GM20000 (cell line): Measurements from ENCODE around the gene BTG4.

Experiments used
- DNase-seq: peaks from one replicate; pipeline ENCODE4 v3.0.0; 2012; ENCODE audit warnings: low spot score
- TF ChIP-seq, protein P1 (sequence below): IDR thresholded peaks from 2 replicates; pipeline ENCODE4 v1.5.1; 2012; ENCODE audit warnings: mild to moderate bottlenecking, control low read depth; ENCODE audit errors: extremely low read depth, missing control alignments

BTG4 gene

DNA sequence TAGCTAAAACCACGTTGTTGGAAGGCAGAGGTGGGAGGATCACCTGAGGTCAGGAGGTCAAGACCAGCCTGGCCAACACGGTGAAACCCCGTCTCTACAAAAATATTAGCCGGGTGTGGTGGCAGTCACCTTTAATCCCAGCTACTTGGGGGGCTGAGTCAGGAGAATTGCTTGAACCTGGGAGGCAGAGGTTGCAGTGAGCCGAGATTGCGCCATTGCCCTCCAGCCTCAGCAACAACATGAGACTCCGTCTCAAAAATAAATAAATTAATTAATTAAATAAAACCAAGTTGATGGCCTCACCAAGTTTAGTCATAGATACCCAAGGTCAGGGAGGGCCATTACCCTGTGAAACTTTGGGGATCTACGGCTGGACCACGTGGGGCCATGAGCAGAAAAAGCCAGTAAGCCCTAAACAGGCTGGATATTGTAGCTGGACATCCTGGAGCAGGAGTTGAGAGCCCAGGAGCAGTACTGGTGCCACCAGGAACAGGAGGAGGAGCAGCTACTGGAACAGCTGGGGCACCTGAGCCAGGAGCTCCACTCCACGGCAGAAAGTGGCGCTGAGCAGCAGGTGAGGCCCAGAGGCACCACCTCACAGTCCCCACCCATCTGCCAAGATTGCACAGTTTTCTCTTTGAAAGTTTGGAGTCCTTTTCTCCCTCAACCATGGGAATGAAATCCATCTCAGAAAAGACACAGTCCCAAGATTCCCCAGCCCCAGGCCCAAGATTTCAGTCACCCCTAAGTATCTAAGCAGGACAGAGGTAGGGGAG lies 50.5 kb downstream of the BTG4 start:
- TF ChIP-seq, protein P1, sequence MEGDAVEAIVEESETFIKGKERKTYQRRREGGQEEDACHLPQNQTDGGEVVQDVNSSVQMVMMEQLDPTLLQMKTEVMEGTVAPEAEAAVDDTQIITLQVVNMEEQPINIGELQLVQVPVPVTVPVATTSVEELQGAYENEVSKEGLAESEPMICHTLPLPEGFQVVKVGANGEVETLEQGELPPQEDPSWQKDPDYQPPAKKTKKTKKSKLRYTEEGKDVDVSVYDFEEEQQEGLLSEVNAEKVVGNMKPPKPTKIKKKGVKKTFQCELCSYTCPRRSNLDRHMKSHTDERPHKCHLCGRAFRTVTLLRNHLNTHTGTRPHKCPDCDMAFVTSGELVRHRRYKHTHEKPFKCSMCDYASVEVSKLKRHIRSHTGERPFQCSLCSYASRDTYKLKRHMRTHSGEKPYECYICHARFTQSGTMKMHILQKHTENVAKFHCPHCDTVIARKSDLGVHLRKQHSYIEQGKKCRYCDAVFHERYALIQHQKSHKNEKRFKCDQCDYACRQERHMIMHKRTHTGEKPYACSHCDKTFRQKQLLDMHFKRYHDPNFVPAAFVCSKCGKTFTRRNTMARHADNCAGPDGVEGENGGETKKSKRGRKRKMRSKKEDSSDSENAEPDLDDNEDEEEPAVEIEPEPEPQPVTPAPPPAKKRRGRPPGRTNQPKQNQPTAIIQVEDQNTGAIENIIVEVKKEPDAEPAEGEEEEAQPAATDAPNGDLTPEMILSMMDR = no peak
- DNase-seq = no peak

DNA sequence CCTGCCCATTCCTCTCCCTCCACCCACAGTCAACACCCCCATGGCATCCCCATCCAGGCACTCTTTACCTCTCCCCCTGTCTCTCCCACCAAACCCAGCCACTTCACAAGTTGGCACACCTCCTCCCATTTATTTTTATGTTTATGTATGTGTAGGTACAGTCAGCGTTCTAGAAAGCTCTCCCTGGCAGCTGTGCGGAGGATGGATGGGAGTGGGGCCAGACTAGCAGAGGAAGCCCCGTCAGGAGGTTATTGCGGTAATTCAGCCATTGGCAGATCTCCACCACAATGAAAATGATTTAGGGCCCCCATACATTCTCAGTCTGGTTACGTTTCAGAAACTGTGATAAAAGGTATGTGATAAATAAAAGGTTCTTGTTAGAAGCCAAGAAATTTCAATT lies 51.3 kb downstream of the BTG4 start:
- TF ChIP-seq, protein P1 = no peak
- no peak for DNase-seq

DNA sequence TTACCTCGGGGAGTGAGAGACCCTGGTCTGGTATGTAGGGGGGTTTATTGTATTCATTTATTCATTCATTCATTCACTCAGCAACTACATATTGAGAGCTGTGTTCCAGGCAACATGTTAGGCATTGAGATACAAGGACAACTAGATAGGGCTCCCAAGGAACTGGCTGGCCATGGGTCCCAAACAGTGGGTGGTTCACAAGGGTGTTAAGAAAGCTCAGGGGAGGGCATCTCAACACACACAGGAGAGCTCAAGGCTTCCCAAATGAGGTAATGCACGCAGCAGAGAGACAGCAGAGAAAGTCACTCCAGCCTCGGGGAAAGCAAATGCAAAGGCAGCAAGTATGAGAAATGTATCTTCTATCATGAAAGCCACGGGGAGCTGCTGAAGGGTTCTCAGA lies 51.8 kb downstream of the BTG4 start:
- TF ChIP-seq, protein P1 = no peak
- DNase-seq = no peak

DNA sequence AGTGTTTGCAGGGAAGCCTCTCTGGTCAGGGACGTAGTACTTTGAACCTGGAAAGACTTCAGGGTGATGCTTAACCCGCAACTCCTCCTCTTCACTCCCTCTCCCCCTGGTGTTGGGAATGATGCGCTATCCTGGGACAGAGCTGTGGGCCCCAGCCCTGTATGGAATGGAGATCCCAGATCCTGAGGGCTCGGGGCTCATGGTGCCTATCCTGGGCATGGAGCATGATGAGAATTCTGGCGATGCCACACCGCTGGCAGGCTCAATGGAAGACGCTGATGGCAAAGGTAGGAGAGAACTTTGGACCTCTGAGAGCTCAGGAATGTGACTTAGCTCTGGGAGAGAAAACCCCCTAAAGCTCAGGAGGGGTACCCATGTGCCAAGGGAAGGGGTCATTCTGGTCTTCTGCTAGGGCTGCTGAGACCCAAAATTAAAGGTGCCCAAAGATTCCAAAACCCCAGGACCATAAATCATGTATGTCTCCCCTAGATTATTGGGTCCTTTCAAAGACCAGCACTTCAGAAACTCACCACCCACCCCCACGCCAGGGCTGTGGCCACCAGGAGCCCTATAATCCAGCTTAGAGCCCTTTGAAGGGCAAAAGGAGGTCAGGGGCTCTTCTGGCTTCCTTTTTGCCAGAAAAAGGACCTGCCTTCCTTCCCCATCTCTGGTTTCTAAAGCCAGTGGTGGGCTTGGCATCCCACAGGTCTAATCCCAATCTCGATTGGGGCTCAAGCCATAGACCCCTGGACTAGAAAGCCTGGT lies 52.5 kb downstream of the BTG4 start:
- DNase-seq = no peak

DNA sequence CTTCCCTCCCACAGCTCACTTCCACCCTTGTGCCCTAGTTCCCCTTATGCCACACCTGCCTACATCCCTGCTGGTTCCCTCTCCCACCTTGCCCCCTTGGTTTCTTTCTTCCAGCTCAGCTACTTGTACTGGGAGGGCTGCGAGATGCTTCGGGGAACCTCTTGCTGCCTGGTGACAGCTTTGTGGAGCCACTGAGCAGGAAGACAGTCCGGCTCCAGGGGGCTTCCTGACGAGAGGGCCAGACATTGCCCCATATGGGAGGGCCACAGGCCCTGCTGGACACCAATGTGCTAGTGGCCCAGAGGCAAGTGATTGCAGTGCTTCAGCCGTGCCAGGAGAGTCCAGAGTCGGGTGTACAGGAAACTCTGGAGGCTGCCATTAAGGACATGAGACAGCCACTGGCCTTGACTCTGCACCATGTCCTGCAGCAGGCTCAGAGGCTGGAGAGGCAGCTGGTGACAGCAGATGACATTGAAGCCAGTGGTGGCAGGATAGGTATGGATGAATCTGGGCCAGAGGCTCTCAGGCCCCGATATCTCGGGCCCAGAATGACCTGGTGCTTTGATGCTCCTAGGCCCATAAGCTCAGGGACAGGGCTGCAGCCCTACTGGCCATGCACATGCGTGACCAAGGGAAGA lies 54.3 kb downstream of the BTG4 start:
- TF ChIP-seq, protein P1 = no peak
- DNase-seq = no peak

More for the DNA sequence above, 52.5 kb downstream of the BTG4 start:
- TF ChIP-seq, protein P1 = no peak

DNA sequence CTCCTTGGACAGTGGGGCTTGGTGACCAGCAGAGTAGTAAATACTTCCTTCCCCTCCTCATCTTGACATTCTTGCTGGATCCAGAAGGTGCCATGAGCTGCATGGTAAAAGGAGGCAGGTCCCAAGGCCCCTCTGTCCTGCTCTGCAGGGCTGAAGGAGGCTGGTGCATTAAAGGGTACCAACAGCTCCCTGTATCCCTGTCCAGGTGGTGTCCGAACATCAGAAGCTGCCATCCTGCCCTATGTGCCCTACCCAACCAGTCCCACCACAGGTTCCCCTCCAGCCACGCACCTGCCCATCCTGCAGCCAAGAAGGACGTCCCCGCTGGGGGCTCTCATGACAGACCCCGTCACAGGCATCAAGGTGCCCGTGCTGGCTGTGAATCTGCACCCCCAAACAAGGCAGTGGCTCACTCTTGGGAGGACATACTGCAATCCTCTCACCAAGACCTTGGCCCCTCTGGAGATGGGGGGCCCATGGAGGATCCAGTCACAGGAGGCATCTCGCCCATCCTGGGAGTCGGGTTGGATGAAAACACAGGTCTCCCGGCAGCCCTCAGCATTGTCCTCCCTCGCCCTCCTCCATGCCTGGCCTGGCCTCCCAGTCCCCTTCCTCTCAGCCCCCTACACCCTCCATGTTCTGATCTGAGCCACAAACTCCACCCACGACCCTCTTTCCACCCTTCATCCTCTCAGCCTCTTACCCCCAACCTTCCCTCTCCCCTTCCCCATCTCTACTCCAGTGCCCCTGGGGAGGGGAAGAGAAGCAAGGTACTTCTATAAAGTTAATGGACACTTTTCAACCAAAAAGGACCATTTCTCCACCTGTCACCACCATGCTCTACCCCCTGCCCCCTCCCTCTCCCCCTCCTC lies 55.1 kb downstream of the BTG4 start:
- TF ChIP-seq, protein P1 = no peak
- DNase-seq = no peak
